ENCODE data around the gene FLT3LG. TPM values are rescaled to one million over a fixed set of nuclear protein-coding genes. Genes with fewer than 3 reads are reported as not detected.
A peak's percentile ranks its signal among the peaks of the same experiment; 100 is the strongest.

The FLT3LG gene
- total RNA-seq, 1 donor, result 4.3 TPM

DNA sequence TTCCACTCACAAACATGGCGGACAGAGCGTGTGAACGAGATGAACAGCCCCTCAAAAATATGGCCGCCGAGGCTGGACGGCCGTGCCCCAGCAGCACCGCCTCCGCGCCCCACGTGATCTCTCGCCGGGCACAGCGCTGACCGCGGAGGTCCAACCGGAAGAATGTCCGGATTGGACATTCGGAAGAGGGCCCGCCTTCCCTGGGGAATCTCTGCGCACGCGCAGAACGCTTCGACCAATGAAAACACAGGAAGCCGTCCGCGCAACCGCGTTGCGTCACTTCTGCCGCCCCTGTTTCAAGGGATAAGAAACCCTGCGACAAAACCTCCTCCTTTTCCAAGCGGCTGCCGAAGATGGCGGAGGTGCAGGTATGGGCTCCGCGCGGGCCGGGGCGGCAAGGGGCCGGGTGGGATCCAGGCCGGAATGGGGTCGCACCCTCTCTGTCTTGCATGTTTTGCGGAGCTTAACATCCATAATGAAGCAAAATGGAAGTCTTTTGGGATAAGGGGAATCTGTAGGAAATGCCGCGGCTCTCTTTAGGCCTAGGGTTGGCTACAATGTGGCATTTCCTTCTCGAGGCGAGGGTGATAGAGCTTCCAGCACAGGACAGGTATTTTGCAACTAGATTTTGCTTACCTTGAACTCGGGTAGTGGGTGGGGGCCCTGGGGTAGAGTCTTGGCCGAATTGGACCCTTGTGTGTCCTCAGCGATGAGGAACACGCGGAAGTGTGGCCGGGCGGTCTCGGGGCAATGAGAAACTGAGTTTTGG is 13.4 kb downstream of the FLT3LG start, which contains the start of gene RPL13A:
TSS of gene RPL13A (plus strand) at position 332 of the 769 bp plus-strand sequence. CDS start at position 354, 22 bp downstream.
- Histone ChIP-seq H3K4me1 (ENCODE audit: insufficient read depth, low read length) (peaks cover 13% of the 10 kb centered on the region), H4K20me1 (ENCODE audit: insufficient read depth, low read length) (peaks cover 43% of the 10 kb centered on the region), H3K27ac (ENCODE audit: low read depth, low read length) (peak within 1 kb of the TSS; percentile 87), H3K9me3 (ENCODE audit: low read depth, low read length) (no peaks in the 10 kb centered on the region), H3K27me3 (ENCODE audit: insufficient read depth, low read length) (no peaks in the 10 kb centered on the region), H3K4me2 (ENCODE audit: insufficient read depth, low read length) (peak within 1 kb of the TSS; percentile 85), H3K79me2 (ENCODE audit: insufficient read depth, low read length) (peaks cover 38% of the 10 kb centered on the region), H2AFZ (ENCODE audit: low read length) (peak within 1 kb of the TSS; percentile 96), H3K4me3 (ENCODE audit: insufficient read depth, low read length) (peak within 1 kb of the TSS; percentile 96), H3K36me3 (ENCODE audit: insufficient read depth, low read length) (peaks cover 43% of the 10 kb centered on the region)
- TF ChIP-seq, protein P1, sequence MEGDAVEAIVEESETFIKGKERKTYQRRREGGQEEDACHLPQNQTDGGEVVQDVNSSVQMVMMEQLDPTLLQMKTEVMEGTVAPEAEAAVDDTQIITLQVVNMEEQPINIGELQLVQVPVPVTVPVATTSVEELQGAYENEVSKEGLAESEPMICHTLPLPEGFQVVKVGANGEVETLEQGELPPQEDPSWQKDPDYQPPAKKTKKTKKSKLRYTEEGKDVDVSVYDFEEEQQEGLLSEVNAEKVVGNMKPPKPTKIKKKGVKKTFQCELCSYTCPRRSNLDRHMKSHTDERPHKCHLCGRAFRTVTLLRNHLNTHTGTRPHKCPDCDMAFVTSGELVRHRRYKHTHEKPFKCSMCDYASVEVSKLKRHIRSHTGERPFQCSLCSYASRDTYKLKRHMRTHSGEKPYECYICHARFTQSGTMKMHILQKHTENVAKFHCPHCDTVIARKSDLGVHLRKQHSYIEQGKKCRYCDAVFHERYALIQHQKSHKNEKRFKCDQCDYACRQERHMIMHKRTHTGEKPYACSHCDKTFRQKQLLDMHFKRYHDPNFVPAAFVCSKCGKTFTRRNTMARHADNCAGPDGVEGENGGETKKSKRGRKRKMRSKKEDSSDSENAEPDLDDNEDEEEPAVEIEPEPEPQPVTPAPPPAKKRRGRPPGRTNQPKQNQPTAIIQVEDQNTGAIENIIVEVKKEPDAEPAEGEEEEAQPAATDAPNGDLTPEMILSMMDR (IDR thresholded peaks at IDR 0.05; ENCODE audit: extremely low read depth, low read depth, low read length), result no peak
- peak; percentile 99 for DNase-seq (ENCODE audit: insufficient read length, low spot score, missing footprints)

DNA sequence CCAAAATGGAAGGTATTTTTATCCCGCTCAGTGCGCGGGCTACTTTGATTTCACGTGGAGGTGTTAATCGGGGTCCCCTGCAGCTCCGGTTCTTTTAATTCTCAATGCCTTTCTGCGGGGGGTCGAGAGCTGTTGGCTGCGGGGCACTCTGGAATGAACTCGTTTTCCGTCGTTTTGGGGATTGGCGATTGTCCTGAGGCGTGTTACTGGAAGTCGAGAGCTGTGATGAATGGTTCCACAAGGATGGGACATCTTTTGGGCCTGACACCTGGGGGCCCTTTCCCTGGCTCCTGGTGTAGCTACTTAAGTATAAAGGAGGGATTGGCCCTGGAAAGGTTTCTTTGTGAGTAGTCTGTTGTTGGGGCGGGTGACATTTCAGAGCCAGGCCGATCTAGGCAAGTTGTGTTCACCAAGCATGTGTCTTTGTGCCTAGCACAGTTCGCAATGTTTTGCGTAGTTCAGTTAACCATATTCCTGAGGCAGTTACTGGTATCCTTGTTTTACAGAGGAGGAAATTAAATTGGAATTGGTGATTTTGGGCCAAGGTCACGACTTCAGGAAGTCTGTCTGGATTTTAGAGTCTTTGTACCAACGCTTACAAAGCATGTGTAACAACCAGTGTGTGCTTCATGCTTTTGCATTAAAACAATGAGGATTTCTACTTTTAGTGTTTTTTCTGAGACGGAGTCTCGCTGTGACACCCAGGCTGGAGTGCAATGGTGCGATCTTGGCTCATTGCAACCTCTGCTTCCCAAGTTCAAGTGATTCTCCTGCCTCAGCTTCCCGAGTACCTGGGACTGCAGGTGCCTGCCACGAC is 14.2 kb downstream of the FLT3LG start:
- Histone ChIP-seq H4K20me1 (ENCODE audit: insufficient read depth, low read length) (peaks cover 45% of the 10 kb centered on the region), H3K79me2 (ENCODE audit: insufficient read depth, low read length) (peaks cover 38% of the 10 kb centered on the region), H2AFZ (ENCODE audit: low read length) (no peak overlapping the region), H3K4me2 (ENCODE audit: insufficient read depth, low read length) (peak overlapping the region; percentile 85), H3K27ac (ENCODE audit: low read depth, low read length) (peak overlapping the region; percentile 87), H3K4me3 (ENCODE audit: insufficient read depth, low read length) (peak overlapping the region; percentile 96), H3K36me3 (ENCODE audit: insufficient read depth, low read length) (peaks cover 47% of the 10 kb centered on the region), H3K27me3 (ENCODE audit: insufficient read depth, low read length) (no peaks in the 10 kb centered on the region), H3K9me3 (ENCODE audit: low read depth, low read length) (no peaks in the 10 kb centered on the region), H3K4me1 (ENCODE audit: insufficient read depth, low read length) (peaks cover 13% of the 10 kb centered on the region)
- TF ChIP-seq, protein P1 (IDR thresholded peaks at IDR 0.05; ENCODE audit: extremely low read depth, low read depth, low read length), result no peak
- peak; percentile 70 for DNase-seq (ENCODE audit: insufficient read length, low spot score, missing footprints)

DNA sequence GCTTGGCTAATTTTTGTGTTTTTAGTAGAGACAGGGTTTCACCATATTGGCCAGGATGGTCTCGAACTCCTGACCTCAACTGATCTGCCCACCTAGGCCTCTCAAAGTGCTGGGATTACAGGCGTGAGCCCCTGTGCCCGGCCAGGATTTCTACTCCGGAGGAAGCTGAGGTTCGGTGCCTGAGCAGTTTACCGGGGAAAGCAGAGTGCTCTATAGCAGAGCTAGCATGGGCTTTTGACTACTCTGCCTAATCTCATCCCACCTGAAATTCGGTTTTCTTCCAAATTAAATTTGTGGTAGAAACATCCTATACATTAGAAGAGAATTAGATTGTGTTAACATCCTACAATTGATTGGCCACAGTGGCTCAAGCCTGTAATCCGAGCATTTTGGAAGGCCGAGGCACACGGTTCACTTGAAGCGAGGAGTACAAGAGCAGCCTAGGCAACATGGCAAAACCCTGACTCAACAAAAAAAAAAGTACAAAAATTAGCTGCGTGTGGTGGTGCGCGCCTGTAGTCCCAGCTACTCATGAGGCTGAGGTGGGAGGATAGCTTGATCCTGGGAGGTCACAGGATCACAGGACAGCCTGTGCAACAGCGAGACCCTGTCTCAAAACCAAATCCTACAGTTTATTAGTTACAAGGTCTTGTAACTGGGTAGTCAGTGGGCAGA is 15.0 kb downstream of the FLT3LG start:
- TF ChIP-seq, protein P1 (IDR thresholded peaks at IDR 0.05; ENCODE audit: extremely low read depth, low read depth, low read length), result no peak
- H3K36me3 ChIP-seq (ENCODE audit: insufficient read depth, low read length), result peaks cover 47% of the 10 kb centered on the region
- DNase-seq (ENCODE audit: insufficient read length, low spot score, missing footprints), result no peak
- peaks cover 45% of the 10 kb centered on the region for H4K20me1 ChIP-seq (ENCODE audit: insufficient read depth, low read length)
- H3K9me3 ChIP-seq (ENCODE audit: low read depth, low read length), result no peaks in the 10 kb centered on the region
- peak overlapping the region; percentile 87 for H3K27ac ChIP-seq (ENCODE audit: low read depth, low read length)
- H3K4me1 ChIP-seq (ENCODE audit: insufficient read depth, low read length), result peaks cover 13% of the 10 kb centered on the region
- H3K4me3 ChIP-seq (ENCODE audit: insufficient read depth, low read length), result peak overlapping the region; percentile 96
- no peaks in the 10 kb centered on the region for H3K27me3 ChIP-seq (ENCODE audit: insufficient read depth, low read length)
- H3K79me2 ChIP-seq (ENCODE audit: insufficient read depth, low read length), result peaks cover 38% of the 10 kb centered on the region
- peak overlapping the region; percentile 85 for H3K4me2 ChIP-seq (ENCODE audit: insufficient read depth, low read length)
- no peak overlapping the region for H2AFZ ChIP-seq (ENCODE audit: low read length)
